Prostate gland (tissue), 2 donors: ENCODE results near the gene INTS14.

Experiments
- POLR2A ChIP-seq: fragments of 450-650 bp; IDR thresholded peaks from one replicate; pipeline ENCODE4 v1.6.1; 2016; ENCODE audit warnings: antibody characterized with exemption, mild to moderate bottlenecking
- POLR2AphosphoS5 ChIP-seq: sonication (generic); formaldehyde crosslinking; IDR thresholded peaks from one replicate; pipeline ENCODE4 v1.6.1; 2017; ENCODE audit warnings: antibody characterized with exemption
- TF ChIP-seq, protein P1 (sequence below), 4 experiments: fragments of 200-600 bp in 2 of 4; fragments of 450-650 bp in 2 of 4; sonication (generic) in 2 of 4; IDR thresholded peaks; 1 replicate in 3 of 4; 2 replicates in 1 of 4; pipeline ENCODE4 v1.5.1; 2016 to 2019; ENCODE audit warnings: antibody characterized with exemption in 4 of 4, mild to moderate bottlenecking in 2 of 4, moderate library complexity in 2 of 4

DNA sequence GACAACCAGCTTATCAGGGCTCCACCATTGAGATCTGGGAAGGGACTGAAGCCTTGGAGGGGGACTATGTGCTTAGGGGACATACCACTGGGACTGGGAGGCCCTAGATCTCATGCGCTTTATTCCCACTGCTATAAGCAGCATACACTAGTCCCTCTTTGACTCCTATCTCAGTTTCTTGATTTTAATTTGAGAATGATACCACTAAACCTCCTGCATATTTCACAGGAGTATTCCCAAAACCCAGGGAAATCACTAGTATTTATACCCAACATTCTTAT, 40.1 kb upstream of the INTS14 start:
- TF ChIP-seq POLR2A (no peak), POLR2AphosphoS5 (no peak)
- TF ChIP-seq, protein P1, sequence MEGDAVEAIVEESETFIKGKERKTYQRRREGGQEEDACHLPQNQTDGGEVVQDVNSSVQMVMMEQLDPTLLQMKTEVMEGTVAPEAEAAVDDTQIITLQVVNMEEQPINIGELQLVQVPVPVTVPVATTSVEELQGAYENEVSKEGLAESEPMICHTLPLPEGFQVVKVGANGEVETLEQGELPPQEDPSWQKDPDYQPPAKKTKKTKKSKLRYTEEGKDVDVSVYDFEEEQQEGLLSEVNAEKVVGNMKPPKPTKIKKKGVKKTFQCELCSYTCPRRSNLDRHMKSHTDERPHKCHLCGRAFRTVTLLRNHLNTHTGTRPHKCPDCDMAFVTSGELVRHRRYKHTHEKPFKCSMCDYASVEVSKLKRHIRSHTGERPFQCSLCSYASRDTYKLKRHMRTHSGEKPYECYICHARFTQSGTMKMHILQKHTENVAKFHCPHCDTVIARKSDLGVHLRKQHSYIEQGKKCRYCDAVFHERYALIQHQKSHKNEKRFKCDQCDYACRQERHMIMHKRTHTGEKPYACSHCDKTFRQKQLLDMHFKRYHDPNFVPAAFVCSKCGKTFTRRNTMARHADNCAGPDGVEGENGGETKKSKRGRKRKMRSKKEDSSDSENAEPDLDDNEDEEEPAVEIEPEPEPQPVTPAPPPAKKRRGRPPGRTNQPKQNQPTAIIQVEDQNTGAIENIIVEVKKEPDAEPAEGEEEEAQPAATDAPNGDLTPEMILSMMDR (IDR thresholded peaks at IDR 0.05): no peak
